ENCODE results near the gene GSG1L.

- TF ChIP-seq CTCF (optimal IDR thresholded peaks at IDR 0.05 in 1 of 3, IDR thresholded peaks at IDR 0.05 in 1 of 3, conservative IDR thresholded peaks at IDR 0.05 in 1 of 3; ENCODE audit: extremely low read depth in 1 of 3, insufficient read depth in 2 of 3, low read length in 3 of 3) (no peak), EZH2 (IDR thresholded peaks at IDR 0.05; ENCODE audit: low read length) (no peak)
These were observed 293.8 kb downstream of the GSG1L start for GRCh38 chr16:27769561-27770255.

Measured in keratinocyte (primary cell).